T-helper 17 cell (primary cell): ENCODE data around the gene NDUFA11. TPM values are rescaled to one million over a fixed set of nuclear protein-coding genes. Genes with fewer than 3 reads are reported as not detected.
"Not testable (repeated sequence)": the region's sequence is repeated elsewhere in the genome, so short reads cannot be mapped to it uniquely, and the experiment has no call there.

ENCODE experiments used
- ATAC-seq: fragments of 150-1000 bp; cut with Tn5 transposase; 2 replicates; pipeline ENCODE4 v1.10.0; 2021; ENCODE audit warnings: mild to moderate bottlenecking, moderate library complexity
- DNase-seq, 3 donors: peaks; one replicate each; pipeline versions ENCODE4 v3.0.0 to v3.0.0-alpha.2; 2020 to 2021
- H3K9me3 ChIP-seq: one replicate; pipeline ENCODE4 v1.7.0; 2013; ENCODE audit warnings: low read length, mild to moderate bottlenecking; ENCODE audit not compliant: control insufficient read depth, poor library complexity, severe bottlenecking
- H3K27ac Mint-ChIP-seq: one replicate; pipeline ENCODE4 v1.8.0; 2022; ENCODE audit warnings: mild to moderate bottlenecking, moderate library complexity, mixed read lengths
- H3K27me3 Mint-ChIP-seq: one replicate; pipeline ENCODE4 v1.8.0; 2022; ENCODE audit warnings: mixed read lengths
- H3K36me3 Mint-ChIP-seq: one replicate; pipeline ENCODE4 v1.8.0; 2022; ENCODE audit warnings: low read depth, mixed read lengths
- H3K4me1 Mint-ChIP-seq: one replicate; pipeline ENCODE4 v1.8.0; 2022; ENCODE audit warnings: mild to moderate bottlenecking, mixed read lengths
- H3K4me3 Mint-ChIP-seq: one replicate; pipeline ENCODE4 v1.8.0; 2022; ENCODE audit warnings: mild to moderate bottlenecking, moderate library complexity, mixed read lengths
- total RNA-seq, 4 donors: library from RNA in 2 of 4; stranded (reverse) in 2 of 4; gene quantifications; one replicate each; pipeline ENCODE4 v1.2.3 and lab custom pipeline; 2022 to 2026

NDUFA11 gene
- total RNA-seq, 2 donors from 2014 or later = 102 to 108 TPM

GRCh38 chr19:5884065-5884811 is 19.4 kb downstream of the NDUFA11 start:
- not testable (repeated sequence) for H3K27ac Mint-ChIP-seq, ATAC-seq, H3K4me3 Mint-ChIP-seq, H3K36me3 Mint-ChIP-seq, H3K4me1 Mint-ChIP-seq, H3K9me3 ChIP-seq, DNase-seq
- peaks cover 17% of the 10 kb centered on the region for H3K27me3 Mint-ChIP-seq

- DNase-seq, H3K4me3 Mint-ChIP-seq, H3K4me1 Mint-ChIP-seq, ATAC-seq, H3K9me3 ChIP-seq, H3K36me3 Mint-ChIP-seq, H3K27ac Mint-ChIP-seq: not testable (repeated sequence)
- peaks cover 17% of the 10 kb centered on the region for H3K27me3 Mint-ChIP-seq
These were observed 20.3 kb downstream of the NDUFA11 start for GRCh38 chr19:5883157-5883873.

GRCh38 chr19:5882421-5882968 is 21.1 kb downstream of the NDUFA11 start:
- no peaks in the 10 kb centered on the region for H3K36me3 Mint-ChIP-seq
- no peak for DNase-seq

GRCh38 chr19:5881543-5882299 is 21.9 kb downstream of the NDUFA11 start:
- H3K9me3 ChIP-seq = no peaks in the 10 kb centered on the region
- ATAC-seq (no peak), DNase-seq (no peak)
- Mint-ChIP-seq H3K4me3 (no peak overlapping the region), H3K27me3 (peaks cover 24% of the 10 kb centered on the region), H3K36me3 (no peaks in the 10 kb centered on the region), H3K4me1 (no peaks in the 10 kb centered on the region), H3K27ac (no peak overlapping the region)

More at GRCh38 chr19:5882421-5882968, 21.1 kb downstream of the NDUFA11 start:
- Mint-ChIP-seq H3K4me1 (no peaks in the 10 kb centered on the region), H3K27ac (no peak overlapping the region), H3K4me3 (no peak overlapping the region), H3K27me3 (peaks cover 22% of the 10 kb centered on the region)
- no peak for ATAC-seq
- no peaks in the 10 kb centered on the region for H3K9me3 ChIP-seq

GRCh38 chr19:5880604-5881078 is 22.9 kb downstream of the NDUFA11 start:
- ATAC-seq = no peak
- Mint-ChIP-seq H3K36me3 (no peaks in the 10 kb centered on the region), H3K4me3 (no peak overlapping the region), H3K4me1 (no peaks in the 10 kb centered on the region), H3K27ac (no peak overlapping the region), H3K27me3 (peaks cover 29% of the 10 kb centered on the region)
- DNase-seq = no peak
- no peaks in the 10 kb centered on the region for H3K9me3 ChIP-seq

- Mint-ChIP-seq H3K4me3 (no peak overlapping the region), H3K27me3 (peaks cover 25% of the 10 kb centered on the region), H3K4me1 (no peaks in the 10 kb centered on the region), H3K36me3 (no peaks in the 10 kb centered on the region), H3K27ac (no peak overlapping the region)
- H3K9me3 ChIP-seq = no peaks in the 10 kb centered on the region
- no peak for DNase-seq
- no peak for ATAC-seq
These were observed 23.4 kb downstream of the NDUFA11 start for GRCh38 chr19:5880196-5880595.

GRCh38 chr19:5877882-5878281 is 25.7 kb downstream of the NDUFA11 start:
- ATAC-seq = no peak
- no peak overlapping the region for H3K27ac Mint-ChIP-seq
- no peaks in the 10 kb centered on the region for H3K36me3 Mint-ChIP-seq
- no peaks in the 10 kb centered on the region for H3K9me3 ChIP-seq
- H3K27me3 Mint-ChIP-seq = peaks cover 23% of the 10 kb centered on the region
- H3K4me1 Mint-ChIP-seq = no peaks in the 10 kb centered on the region
- H3K4me3 Mint-ChIP-seq = no peak overlapping the region
- no peak for DNase-seq

GRCh38 chr19:5877427-5877826 is 26.2 kb downstream of the NDUFA11 start:
- DNase-seq = no peak
- ATAC-seq = no peak
- no peaks in the 10 kb centered on the region for H3K9me3 ChIP-seq
- Mint-ChIP-seq H3K36me3 (no peaks in the 10 kb centered on the region), H3K4me3 (no peak overlapping the region), H3K27ac (no peak overlapping the region), H3K27me3 (peaks cover 20% of the 10 kb centered on the region), H3K4me1 (no peaks in the 10 kb centered on the region)

- not testable (repeated sequence) for H3K27ac Mint-ChIP-seq
- H3K4me3 Mint-ChIP-seq = peak overlapping the region; percentile 52
These were observed 29.1 kb downstream of the NDUFA11 start for GRCh38 chr19:5874496-5874895.

GRCh38 chr19:5873617-5874199 is 29.9 kb downstream of the NDUFA11 start:
- no peak for DNase-seq
- no peak for ATAC-seq
- no peak overlapping the region for H3K4me3 Mint-ChIP-seq
- no peaks in the 10 kb centered on the region for H3K4me1 Mint-ChIP-seq
- H3K27ac Mint-ChIP-seq = no peak overlapping the region
- no peaks in the 10 kb centered on the region for H3K9me3 ChIP-seq
- no peaks in the 10 kb centered on the region for H3K36me3 Mint-ChIP-seq
- peaks cover 17% of the 10 kb centered on the region for H3K27me3 Mint-ChIP-seq

More at GRCh38 chr19:5874496-5874895, 29.1 kb downstream of the NDUFA11 start:
- not testable (repeated sequence) for DNase-seq, ATAC-seq, H3K36me3 Mint-ChIP-seq, H3K4me1 Mint-ChIP-seq, H3K9me3 ChIP-seq
- H3K27me3 Mint-ChIP-seq = peaks cover 17% of the 10 kb centered on the region

GRCh38 chr19:5870986-5871394 is 32.6 kb downstream of the NDUFA11 start:
- Mint-ChIP-seq H3K27ac (no peak overlapping the region), H3K4me1 (no peaks in the 10 kb centered on the region), H3K4me3 (no peak overlapping the region), H3K36me3 (no peaks in the 10 kb centered on the region), H3K27me3 (peaks cover 11% of the 10 kb centered on the region)
- no peaks in the 10 kb centered on the region for H3K9me3 ChIP-seq
- no peak for DNase-seq
- no peak for ATAC-seq

- ATAC-seq (no peak), DNase-seq (no peak)
- no peak overlapping the region for H3K4me3 Mint-ChIP-seq
- H3K27me3 Mint-ChIP-seq = peaks cover 22% of the 10 kb centered on the region
- H3K9me3 ChIP-seq = no peaks in the 10 kb centered on the region
- no peak overlapping the region for H3K27ac Mint-ChIP-seq
- H3K36me3 Mint-ChIP-seq = no peaks in the 10 kb centered on the region
- H3K4me1 Mint-ChIP-seq = no peaks in the 10 kb centered on the region
These were observed 36.1 kb downstream of the NDUFA11 start for GRCh38 chr19:5867201-5868136.
